ENCODE data around the gene PIK3R3. TPM values are rescaled to one million over a fixed set of nuclear protein-coding genes. Genes with fewer than 3 reads are reported as not detected.

PIK3R3 gene
- total RNA-seq, 1 experiment from 2014 or later = 1.6 TPM

DNA sequence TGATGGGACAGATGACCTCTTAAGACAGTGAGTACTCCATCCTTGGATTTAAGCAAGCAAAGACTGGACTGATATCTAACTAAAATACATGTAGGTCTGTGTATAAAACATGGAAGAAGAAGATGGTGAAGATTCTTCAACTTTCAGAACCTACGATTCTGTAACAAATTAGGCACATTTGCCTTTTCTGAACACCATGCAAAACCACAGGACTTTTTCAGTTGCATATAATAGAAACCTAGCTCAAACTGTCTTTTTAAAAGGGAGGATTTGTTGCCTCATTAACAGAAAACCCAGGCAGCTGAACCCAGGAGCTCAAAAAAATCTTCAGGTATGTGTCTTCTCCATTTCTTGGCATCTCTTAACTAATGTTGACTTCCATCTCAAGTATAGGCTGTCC, 27.8 kb upstream of the PIK3R3 start:
- H3K9me2 ChIP-seq (ENCODE audit: insufficient read depth) = no peaks in the 10 kb centered on the region
- no peaks in the 10 kb centered on the region for H3K36me3 ChIP-seq (ENCODE audit: control insufficient read depth in 1 of 2, insufficient read depth in 2 of 2, low read length in 2 of 2)
- no peak overlapping the region for H3K9ac ChIP-seq (ENCODE audit: low read length)
- DNase-seq (ENCODE audit: low read depth, low spot score) (no peak), ATAC-seq (no peak)
- H3K4me2 ChIP-seq (ENCODE audit: low read length) = no peak overlapping the region
- ChIA-PET POLR2A (no interaction called here), RAD21 (ENCODE audit: low non-redundant PET in 1 of 2, low total read pairs in 2 of 2, uncharacterized antibody in 2 of 2, unreplicated experiment in 2 of 2) (no interaction called here), CTCF (no interaction called here)
- BruUV-seq (replicated peaks) = no TSS peak
- no peak overlapping the region for H3K27ac ChIP-seq (ENCODE audit: low read depth, low read length)
- TF ChIP-seq ELF1 (IDR thresholded peaks at IDR 0.05; ENCODE audit: borderline replicate concordance, low read depth) = no peak
- no peak for TF ChIP-seq CBX3 (IDR thresholded peaks at IDR 0.05; ENCODE audit: low read depth)
- no peak for TF ChIP-seq JUND (IDR thresholded peaks at IDR 0.05)
- TF ChIP-seq CEBPB (IDR thresholded peaks at IDR 0.05; ENCODE audit: low read depth) = no peak
- no peak for TF ChIP-seq POLR2A (IDR thresholded peaks at IDR 0.05; ENCODE audit: borderline replicate concordance, extremely low read depth, insufficient read depth, insufficient read length)
- no peaks in the 10 kb centered on the region for H3K4me1 ChIP-seq (ENCODE audit: control insufficient read depth in 1 of 2, insufficient read depth in 2 of 2, low read length in 2 of 2)
- no peaks in the 10 kb centered on the region for H4K20me1 ChIP-seq (ENCODE audit: insufficient read depth)
- no peaks in the 10 kb centered on the region for H3K9me3 ChIP-seq (ENCODE audit: control insufficient read depth in 1 of 2, insufficient read depth in 1 of 2, low read depth in 1 of 2, low read length in 2 of 2)
- no peak overlapping the region for H3K4me3 ChIP-seq (replicated peaks in 1 of 2; ENCODE audit: low read depth in 1 of 2, low read length in 2 of 2)
- H2AFZ ChIP-seq (ENCODE audit: low read depth, low read length, poor library complexity, severe bottlenecking) = no peak overlapping the region
- intact Hi-C loops (cut with micrococcal nuclease) = no loop called here
- H3K79me2 ChIP-seq (ENCODE audit: insufficient read depth, low read length) = no peaks in the 10 kb centered on the region
- H3K27me3 ChIP-seq (ENCODE audit: insufficient read depth, low read length) = no peaks in the 10 kb centered on the region

DNA sequence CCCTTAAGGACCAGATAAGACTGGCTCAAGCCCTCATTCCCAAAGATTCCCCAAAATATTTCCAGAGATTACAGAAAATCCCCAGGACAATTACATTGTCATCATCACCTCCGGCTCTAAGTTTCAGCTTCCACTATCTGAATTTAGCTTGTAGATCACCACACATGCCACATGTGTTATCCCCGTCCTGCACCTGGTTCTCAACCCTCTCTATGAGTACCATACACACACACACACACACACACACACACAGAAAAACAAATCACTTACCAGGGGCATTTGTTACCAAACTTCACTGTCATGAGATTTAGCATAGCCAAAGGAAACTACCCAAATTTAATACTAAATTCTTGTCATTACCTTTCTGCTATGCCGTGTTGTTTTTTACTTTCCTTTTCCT, 27.1 kb upstream of the PIK3R3 start:
- DNase-seq (ENCODE audit: low read depth, low spot score) (no peak), ATAC-seq (no peak)
- TF ChIP-seq CEBPB (IDR thresholded peaks at IDR 0.05; ENCODE audit: low read depth) (no peak), EZH2phosphoT487 (IDR thresholded peaks at IDR 0.05; ENCODE audit: borderline replicate concordance) (no peak), FOSL1 (IDR thresholded peaks at IDR 0.05; ENCODE audit: low read depth) (no peak), SIN3A (IDR thresholded peaks at IDR 0.05; ENCODE audit: low read depth) (no peak)
- TF ChIP-seq, protein P1, sequence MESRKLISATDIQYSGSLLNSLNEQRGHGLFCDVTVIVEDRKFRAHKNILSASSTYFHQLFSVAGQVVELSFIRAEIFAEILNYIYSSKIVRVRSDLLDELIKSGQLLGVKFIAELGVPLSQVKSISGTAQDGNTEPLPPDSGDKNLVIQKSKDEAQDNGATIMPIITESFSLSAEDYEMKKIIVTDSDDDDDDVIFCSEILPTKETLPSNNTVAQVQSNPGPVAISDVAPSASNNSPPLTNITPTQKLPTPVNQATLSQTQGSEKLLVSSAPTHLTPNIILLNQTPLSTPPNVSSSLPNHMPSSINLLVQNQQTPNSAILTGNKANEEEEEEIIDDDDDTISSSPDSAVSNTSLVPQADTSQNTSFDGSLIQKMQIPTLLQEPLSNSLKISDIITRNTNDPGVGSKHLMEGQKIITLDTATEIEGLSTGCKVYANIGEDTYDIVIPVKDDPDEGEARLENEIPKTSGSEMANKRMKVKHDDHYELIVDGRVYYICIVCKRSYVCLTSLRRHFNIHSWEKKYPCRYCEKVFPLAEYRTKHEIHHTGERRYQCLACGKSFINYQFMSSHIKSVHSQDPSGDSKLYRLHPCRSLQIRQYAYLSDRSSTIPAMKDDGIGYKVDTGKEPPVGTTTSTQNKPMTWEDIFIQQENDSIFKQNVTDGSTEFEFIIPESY (IDR thresholded peaks at IDR 0.05; ENCODE audit: extremely low read depth, insufficient replicate concordance, low read length) = no peak
- TF ChIP-seq, protein P2, sequence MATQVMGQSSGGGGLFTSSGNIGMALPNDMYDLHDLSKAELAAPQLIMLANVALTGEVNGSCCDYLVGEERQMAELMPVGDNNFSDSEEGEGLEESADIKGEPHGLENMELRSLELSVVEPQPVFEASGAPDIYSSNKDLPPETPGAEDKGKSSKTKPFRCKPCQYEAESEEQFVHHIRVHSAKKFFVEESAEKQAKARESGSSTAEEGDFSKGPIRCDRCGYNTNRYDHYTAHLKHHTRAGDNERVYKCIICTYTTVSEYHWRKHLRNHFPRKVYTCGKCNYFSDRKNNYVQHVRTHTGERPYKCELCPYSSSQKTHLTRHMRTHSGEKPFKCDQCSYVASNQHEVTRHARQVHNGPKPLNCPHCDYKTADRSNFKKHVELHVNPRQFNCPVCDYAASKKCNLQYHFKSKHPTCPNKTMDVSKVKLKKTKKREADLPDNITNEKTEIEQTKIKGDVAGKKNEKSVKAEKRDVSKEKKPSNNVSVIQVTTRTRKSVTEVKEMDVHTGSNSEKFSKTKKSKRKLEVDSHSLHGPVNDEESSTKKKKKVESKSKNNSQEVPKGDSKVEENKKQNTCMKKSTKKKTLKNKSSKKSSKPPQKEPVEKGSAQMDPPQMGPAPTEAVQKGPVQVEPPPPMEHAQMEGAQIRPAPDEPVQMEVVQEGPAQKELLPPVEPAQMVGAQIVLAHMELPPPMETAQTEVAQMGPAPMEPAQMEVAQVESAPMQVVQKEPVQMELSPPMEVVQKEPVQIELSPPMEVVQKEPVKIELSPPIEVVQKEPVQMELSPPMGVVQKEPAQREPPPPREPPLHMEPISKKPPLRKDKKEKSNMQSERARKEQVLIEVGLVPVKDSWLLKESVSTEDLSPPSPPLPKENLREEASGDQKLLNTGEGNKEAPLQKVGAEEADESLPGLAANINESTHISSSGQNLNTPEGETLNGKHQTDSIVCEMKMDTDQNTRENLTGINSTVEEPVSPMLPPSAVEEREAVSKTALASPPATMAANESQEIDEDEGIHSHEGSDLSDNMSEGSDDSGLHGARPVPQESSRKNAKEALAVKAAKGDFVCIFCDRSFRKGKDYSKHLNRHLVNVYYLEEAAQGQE (IDR thresholded peaks at IDR 0.05; ENCODE audit: low read depth) = no peak
- no TSS peak for BruUV-seq (replicated peaks)
- ChIA-PET RAD21 (ENCODE audit: low non-redundant PET in 1 of 2, low total read pairs in 2 of 2, uncharacterized antibody in 2 of 2, unreplicated experiment in 2 of 2) (no interaction called here), CTCF (no interaction called here), POLR2A (no interaction called here)
- Histone ChIP-seq H3K27ac (ENCODE audit: low read depth, low read length) (no peak overlapping the region), H3K9ac (ENCODE audit: low read length) (no peak overlapping the region), H3K27me3 (ENCODE audit: insufficient read depth, low read length) (no peaks in the 10 kb centered on the region), H3K9me2 (ENCODE audit: insufficient read depth) (no peaks in the 10 kb centered on the region), H3K79me2 (ENCODE audit: insufficient read depth, low read length) (no peaks in the 10 kb centered on the region), H3K4me2 (ENCODE audit: low read length) (no peak overlapping the region), H3K4me3 (replicated peaks in 1 of 2; ENCODE audit: low read depth in 1 of 2, low read length in 2 of 2) (no peak overlapping the region), H3K9me3 (ENCODE audit: control insufficient read depth in 1 of 2, insufficient read depth in 1 of 2, low read depth in 1 of 2, low read length in 2 of 2) (no peaks in the 10 kb centered on the region), H2AFZ (ENCODE audit: low read depth, low read length, poor library complexity, severe bottlenecking) (no peak overlapping the region), H3K36me3 (ENCODE audit: control insufficient read depth in 1 of 2, insufficient read depth in 2 of 2, low read length in 2 of 2) (no peaks in the 10 kb centered on the region), H3K4me1 (ENCODE audit: control insufficient read depth in 1 of 2, insufficient read depth in 2 of 2, low read length in 2 of 2) (no peaks in the 10 kb centered on the region), H4K20me1 (ENCODE audit: insufficient read depth) (no peaks in the 10 kb centered on the region)
- intact Hi-C loops (cut with micrococcal nuclease) = no loop called here
